BE2C (cell line): ENCODE measurements around the gene GIT1.

ENCODE experiments used
- DNase-seq: peaks from one replicate; pipeline ENCODE4 v3.0.0-alpha.2; 2020
- H3K27me3 ChIP-seq: fragments of 250-450 bp; sonication (Bioruptor Pico); 2 replicates; pipeline ENCODE4 v1.5.1; 2020; ENCODE audit warnings: mild to moderate bottlenecking
- H3K36me3 ChIP-seq: fragments of 250-450 bp; sonication (Bioruptor Pico); 2 replicates; pipeline ENCODE4 v1.5.1; 2020; ENCODE audit warnings: mild to moderate bottlenecking
- H3K4me1 ChIP-seq: fragments of 250-450 bp; sonication (Bioruptor Pico); 2 replicates; pipeline ENCODE4 v1.5.1; 2020
- H3K4me3 ChIP-seq: 2 replicates; pipeline ENCODE4 v1.5.1; 2011; ENCODE audit warnings: low read depth, low read length
- H3K9me3 ChIP-seq: fragments of 250-450 bp; sonication (Bioruptor Pico); 2 replicates; pipeline ENCODE4 v1.5.1; 2020
- CTCF ChIP-seq: IDR thresholded peaks from 2 replicates; pipeline ENCODE4 v1.5.1; 2012; ENCODE audit warnings: mild to moderate bottlenecking, low read depth, low read length

The GIT1 gene

DNA sequence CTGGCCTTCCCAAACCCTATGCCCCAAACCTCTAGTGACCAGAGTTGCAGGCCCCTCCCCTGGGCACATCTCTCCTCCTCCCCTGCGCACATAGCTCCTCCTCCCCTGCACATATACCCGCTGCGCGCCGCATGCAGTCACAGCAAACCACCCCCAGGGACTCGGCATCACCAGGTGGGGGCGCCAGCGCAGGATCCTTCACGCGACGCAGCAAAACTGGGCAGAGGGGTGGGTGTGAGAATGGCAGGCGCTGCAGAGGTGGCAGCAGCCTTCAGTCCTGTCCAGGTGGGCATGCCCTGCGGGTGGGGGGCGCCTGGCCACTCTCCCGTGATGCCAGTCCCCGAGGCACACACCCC lies 27.7 kb upstream of the GIT1 start:
- no peaks in the 10 kb centered on the region for H3K27me3 ChIP-seq
- peak; percentile 78 for DNase-seq
- H3K4me1 ChIP-seq = no peaks in the 10 kb centered on the region
- peak; percentile 61 for TF ChIP-seq CTCF
- H3K36me3 ChIP-seq = peaks cover 13% of the 10 kb centered on the region
- no peak overlapping the region for H3K4me3 ChIP-seq
- no peaks in the 10 kb centered on the region for H3K9me3 ChIP-seq

- no peaks in the 10 kb centered on the region for H3K27me3 ChIP-seq
- TF ChIP-seq CTCF = no peak
- peaks cover 13% of the 10 kb centered on the region for H3K36me3 ChIP-seq
- no peaks in the 10 kb centered on the region for H3K4me1 ChIP-seq
- no peaks in the 10 kb centered on the region for H3K9me3 ChIP-seq
- DNase-seq = no peak
- no peak overlapping the region for H3K4me3 ChIP-seq
These were observed 27.0 kb upstream of the GIT1 start for GRCh38 chr17:29616300-29617048.

DNA sequence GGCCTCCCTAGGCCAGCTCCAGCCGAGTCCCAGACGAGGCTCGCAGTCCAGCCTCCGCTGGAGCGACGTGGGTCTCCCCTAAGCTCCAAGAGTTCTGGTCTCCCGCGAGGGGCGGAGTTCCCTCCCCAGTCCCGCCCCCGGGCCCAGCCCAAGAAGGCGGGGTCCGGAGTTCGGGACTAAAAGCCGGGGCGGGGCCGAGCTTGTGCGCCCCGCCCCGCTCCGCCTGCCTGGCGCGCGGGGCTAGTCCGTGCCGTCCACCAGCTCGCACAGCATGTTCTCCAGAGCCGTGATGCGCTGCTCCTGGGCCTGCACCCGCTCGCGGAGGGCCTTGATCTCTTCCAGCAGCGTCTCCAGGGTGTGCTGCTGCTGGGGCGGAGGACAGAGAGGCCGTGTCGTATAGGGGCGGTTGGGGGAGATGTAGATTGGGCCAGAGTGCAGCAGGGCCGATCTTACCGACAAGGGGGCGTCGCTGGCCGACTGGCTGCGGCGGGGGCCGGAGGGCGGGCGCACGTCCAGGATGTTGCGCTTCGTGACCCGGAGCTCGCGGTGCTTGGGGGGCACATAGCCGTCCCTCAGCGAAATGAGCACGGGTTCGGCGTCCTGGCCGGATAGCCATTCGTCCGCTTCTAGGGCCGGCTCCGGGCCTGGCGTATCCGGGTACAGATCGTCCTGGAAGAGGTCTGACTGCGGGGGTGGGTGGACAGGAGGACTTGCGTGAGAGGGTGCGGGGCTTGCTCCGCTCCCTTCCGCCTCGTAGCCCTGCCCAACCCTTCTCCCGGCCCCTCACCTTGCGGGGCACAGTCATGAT lies 26.2 kb upstream of the GIT1 start:
- Histone ChIP-seq H3K36me3 (peaks cover 13% of the 10 kb centered on the region), H3K27me3 (no peaks in the 10 kb centered on the region), H3K9me3 (no peaks in the 10 kb centered on the region), H3K4me1 (no peaks in the 10 kb centered on the region), H3K4me3 (no peak overlapping the region)
- TF ChIP-seq CTCF = no peak
- no peak for DNase-seq

- Histone ChIP-seq H3K4me3 (no peak overlapping the region), H3K36me3 (peaks cover 13% of the 10 kb centered on the region), H3K27me3 (no peaks in the 10 kb centered on the region), H3K4me1 (no peaks in the 10 kb centered on the region), H3K9me3 (no peaks in the 10 kb centered on the region)
- no peak for TF ChIP-seq CTCF
- no peak for DNase-seq
These were observed 25.6 kb upstream of the GIT1 start for GRCh38 chr17:29615048-29615385.

GRCh38 chr17:29614349-29615047 lies 25.1 kb upstream of the GIT1 start:
- no peak for TF ChIP-seq CTCF
- Histone ChIP-seq H3K4me3 (no peak overlapping the region), H3K9me3 (no peaks in the 10 kb centered on the region), H3K36me3 (peaks cover 13% of the 10 kb centered on the region), H3K4me1 (no peaks in the 10 kb centered on the region), H3K27me3 (no peaks in the 10 kb centered on the region)
- no peak for DNase-seq
